Measurements from ENCODE around the gene PARD6B.
A peak's percentile ranks its signal among the peaks of the same experiment; 100 is the strongest.

Gene PARD6B

DNA sequence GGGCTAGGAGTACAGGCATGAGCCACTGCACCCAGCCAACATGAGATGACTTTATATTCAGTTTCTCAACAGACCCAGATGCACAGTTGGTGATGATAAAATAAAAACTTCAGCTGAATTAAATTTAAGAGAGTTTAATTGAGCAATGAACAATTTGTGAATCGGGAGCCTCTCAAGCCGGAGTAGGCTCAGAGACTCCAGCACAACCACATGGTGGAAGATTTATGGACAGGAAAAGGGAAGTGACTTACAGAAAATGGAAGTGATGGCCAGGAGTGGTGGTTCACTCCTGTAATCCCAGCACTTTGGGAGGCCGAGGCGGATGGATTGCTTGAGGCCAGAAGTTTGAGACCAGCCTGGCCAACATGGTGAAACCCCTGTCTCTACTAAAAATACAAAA, 53.1 kb downstream of the PARD6B start:
- no peak overlapping the region for H3K4me3 ChIP-seq (ENCODE audit: low read depth, low read length)
- TF ChIP-seq, protein P1, sequence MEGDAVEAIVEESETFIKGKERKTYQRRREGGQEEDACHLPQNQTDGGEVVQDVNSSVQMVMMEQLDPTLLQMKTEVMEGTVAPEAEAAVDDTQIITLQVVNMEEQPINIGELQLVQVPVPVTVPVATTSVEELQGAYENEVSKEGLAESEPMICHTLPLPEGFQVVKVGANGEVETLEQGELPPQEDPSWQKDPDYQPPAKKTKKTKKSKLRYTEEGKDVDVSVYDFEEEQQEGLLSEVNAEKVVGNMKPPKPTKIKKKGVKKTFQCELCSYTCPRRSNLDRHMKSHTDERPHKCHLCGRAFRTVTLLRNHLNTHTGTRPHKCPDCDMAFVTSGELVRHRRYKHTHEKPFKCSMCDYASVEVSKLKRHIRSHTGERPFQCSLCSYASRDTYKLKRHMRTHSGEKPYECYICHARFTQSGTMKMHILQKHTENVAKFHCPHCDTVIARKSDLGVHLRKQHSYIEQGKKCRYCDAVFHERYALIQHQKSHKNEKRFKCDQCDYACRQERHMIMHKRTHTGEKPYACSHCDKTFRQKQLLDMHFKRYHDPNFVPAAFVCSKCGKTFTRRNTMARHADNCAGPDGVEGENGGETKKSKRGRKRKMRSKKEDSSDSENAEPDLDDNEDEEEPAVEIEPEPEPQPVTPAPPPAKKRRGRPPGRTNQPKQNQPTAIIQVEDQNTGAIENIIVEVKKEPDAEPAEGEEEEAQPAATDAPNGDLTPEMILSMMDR (IDR thresholded peaks at IDR 0.05; ENCODE audit: insufficient read depth, low read depth, low read length, missing control alignments), result no peak
- no peak for DNase-seq (ENCODE audit: low read depth)

DNA sequence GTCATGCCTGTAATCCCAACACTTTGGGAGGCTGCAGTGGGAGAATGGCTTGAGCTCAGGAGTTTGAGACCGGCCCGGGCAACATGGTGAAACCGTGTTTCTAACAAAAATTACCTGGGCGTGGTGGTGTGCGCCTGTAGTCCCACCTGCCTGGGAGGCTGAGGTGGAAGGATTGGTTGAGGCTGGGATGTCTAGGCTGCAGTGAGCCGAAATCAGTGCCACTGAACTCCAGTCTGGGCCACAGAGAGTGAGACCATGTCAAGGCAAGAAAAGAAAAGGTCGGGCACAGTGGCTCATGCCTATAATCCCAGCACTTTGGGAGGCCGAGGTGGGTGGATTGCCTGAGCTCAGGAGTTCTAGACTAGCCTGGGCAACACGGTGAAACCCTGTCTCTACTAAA, 55.3 kb downstream of the PARD6B start:
- no peak for DNase-seq (ENCODE audit: low read depth)
- TF ChIP-seq, protein P1 (IDR thresholded peaks at IDR 0.05; ENCODE audit: insufficient read depth, low read depth, low read length, missing control alignments), result no peak
- H3K4me3 ChIP-seq (ENCODE audit: low read depth, low read length), result no peak overlapping the region

DNA sequence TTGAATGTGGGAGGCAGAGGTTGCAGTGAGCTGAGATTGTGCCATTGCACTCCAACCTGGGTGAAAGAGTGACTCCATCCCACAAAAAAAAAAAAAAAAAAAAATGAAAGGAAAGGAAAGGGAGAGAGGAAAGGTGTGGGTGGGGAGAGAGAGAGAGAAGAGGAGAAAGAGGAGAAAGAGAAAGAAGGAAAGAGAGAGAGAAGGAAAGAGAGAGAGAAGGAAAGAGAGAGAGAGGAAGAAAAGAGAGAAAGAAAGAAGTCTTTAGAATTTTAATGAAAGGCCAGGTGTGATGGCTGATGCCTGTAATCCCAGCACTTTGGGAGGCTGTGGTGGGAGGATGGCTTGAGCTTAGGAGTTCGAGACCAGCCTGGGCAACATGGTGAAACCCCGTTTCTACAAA, 55.8 kb downstream of the PARD6B start:
- H3K4me3 ChIP-seq (ENCODE audit: low read depth, low read length), result no peak overlapping the region
- no peak for DNase-seq (ENCODE audit: low read depth)
- TF ChIP-seq, protein P1 (IDR thresholded peaks at IDR 0.05; ENCODE audit: insufficient read depth, low read depth, low read length, missing control alignments), result no peak

GRCh38 chr20:50788045-50788991, 56.9 kb downstream of the PARD6B start:
- no peak overlapping the region for H3K4me3 ChIP-seq (ENCODE audit: low read depth, low read length)
- TF ChIP-seq, protein P1 (IDR thresholded peaks at IDR 0.05; ENCODE audit: insufficient read depth, low read depth, low read length, missing control alignments), result no peak
- DNase-seq (ENCODE audit: low read depth), result no peak

DNA sequence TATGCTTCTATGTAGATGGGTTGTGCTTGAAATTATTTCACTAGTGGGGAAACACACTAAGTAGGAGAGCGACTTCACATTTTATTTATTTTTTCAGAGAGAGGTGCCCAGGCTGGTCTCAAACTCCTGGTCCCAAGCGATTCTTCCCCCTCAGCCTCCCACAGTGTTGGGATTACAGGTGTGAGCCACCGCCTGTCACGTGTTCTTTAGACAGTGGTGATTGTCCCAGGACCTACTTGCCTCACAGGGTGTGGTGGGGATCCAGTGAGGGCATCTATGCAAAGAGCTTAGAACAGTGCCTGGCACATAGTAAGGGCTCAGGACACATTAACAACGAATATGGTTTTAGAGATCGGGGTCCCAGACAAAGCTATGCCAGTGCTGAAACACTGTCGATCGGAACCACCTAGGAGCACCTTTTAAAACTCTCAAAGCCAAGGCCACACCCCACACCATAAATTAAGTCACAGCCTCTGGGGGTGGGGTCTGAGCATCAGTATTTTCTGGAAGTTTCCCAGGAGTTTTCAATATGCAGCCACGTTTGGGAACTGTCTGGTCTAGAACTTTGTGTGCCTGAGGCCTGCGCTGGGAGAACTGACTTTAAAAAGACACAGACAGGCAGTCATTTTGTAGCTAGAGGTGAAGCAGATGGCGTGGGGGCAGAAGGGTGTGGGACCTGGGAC, 58.7 kb downstream of the PARD6B start:
- no peak for DNase-seq (ENCODE audit: low read depth)
- TF ChIP-seq, protein P1 (IDR thresholded peaks at IDR 0.05; ENCODE audit: insufficient read depth, low read depth, low read length, missing control alignments), result no peak
- H3K4me3 ChIP-seq (ENCODE audit: low read depth, low read length), result no peak overlapping the region

DNA sequence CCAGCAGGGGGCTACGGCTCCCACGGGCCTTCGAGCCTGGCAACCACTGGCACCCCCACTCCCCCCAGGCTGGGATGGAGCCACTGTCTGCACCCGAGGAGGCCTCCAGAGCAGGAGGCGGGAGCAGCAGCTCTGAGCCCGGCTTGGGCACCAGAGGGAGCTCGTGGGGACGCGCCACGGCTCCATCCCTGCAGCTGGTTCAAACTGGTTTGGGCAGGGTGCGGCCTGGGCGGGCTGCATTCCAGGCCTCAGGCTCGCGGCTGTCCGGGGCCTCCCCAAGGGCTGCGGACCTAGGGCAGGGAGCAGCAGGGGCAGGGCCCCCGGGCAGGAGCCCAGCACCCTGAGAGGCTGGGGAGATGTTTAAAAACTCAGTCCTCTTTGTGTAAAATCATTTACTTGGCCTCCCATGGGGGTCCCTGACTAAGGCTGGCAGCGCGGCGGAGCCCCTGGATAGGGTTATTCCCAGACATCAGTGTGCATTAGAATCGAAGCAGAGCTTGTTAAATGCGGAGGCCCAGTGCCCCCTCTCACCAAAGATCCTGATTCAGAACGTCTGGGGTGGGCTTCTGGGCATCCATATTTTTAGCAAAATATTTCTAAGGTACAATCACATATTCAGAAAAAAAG, 59.4 kb downstream of the PARD6B start:
- TF ChIP-seq, protein P1 (IDR thresholded peaks at IDR 0.05; ENCODE audit: insufficient read depth, low read depth, low read length, missing control alignments), result peak; percentile 87
- H3K4me3 ChIP-seq (ENCODE audit: low read depth, low read length), result peak overlapping the region; percentile 22; the same call in 1 of the 2 replicates
- peak; percentile 93 for DNase-seq (ENCODE audit: low read depth)
